Smooth muscle cell (in vitro differentiated cells): Measurements from ENCODE around the gene HS2ST1. TPM values are rescaled to one million over a fixed set of nuclear protein-coding genes. Genes with fewer than 3 reads are reported as not detected.
A peak's percentile ranks its signal among the peaks of the same experiment; 100 is the strongest.

Source experiments
- DNase-seq: peaks from one replicate; lab custom pipeline; 2025; ENCODE audit not compliant: unreplicated experiment; lab: John Stamatoyannopoulos, UW
- H2AFZ ChIP-seq: fragments of 200-600 bp; sonication (generic); 2 replicates; pipeline ENCODE4 v1.6.0; 2016; ENCODE audit warnings: antibody characterized with exemption, low read depth, mild to moderate bottlenecking
- H3F3A ChIP-seq: fragments of 200-600 bp; sonication (generic); 2 replicates; pipeline ENCODE4 v1.6.0; 2017; ENCODE audit warnings: antibody characterized with exemption, low read depth
- H3K27ac ChIP-seq: fragments of 200-600 bp; sonication (generic); 2 replicates; pipeline ENCODE4 v1.5.1; 2016; ENCODE audit warnings: low read depth, mild to moderate bottlenecking
- H3K27me3 ChIP-seq: fragments of 200-600 bp; sonication (generic); 2 replicates; pipeline ENCODE4 v1.6.1; 2016; ENCODE audit warnings: low read depth, mild to moderate bottlenecking
- H3K36me3 ChIP-seq: fragments of 200-600 bp; sonication (generic); 2 replicates; pipeline ENCODE4 v1.5.1; 2016; ENCODE audit warnings: low read depth
- H3K4me1 ChIP-seq: fragments of 200-600 bp; sonication (generic); 2 replicates; pipeline ENCODE4 v1.5.1; 2016; ENCODE audit warnings: low read depth
- H3K4me2 ChIP-seq: fragments of 200-600 bp; sonication (generic); 2 replicates; pipeline ENCODE4 v1.6.0; 2016; ENCODE audit warnings: mild to moderate bottlenecking
- H3K4me3 ChIP-seq: fragments of 200-600 bp; sonication (generic); 2 replicates; pipeline ENCODE4 v1.5.1; 2016; ENCODE audit warnings: mild to moderate bottlenecking
- H3K79me2 ChIP-seq: fragments of 200-600 bp; sonication (generic); 2 replicates; pipeline ENCODE4 v1.6.0; 2016; ENCODE audit warnings: low read depth, mild to moderate bottlenecking
- H3K9ac ChIP-seq: fragments of 200-600 bp; sonication (generic); 2 replicates; pipeline ENCODE4 v1.6.0; 2016; ENCODE audit warnings: low read depth
- H3K9me3 ChIP-seq: fragments of 200-600 bp; sonication (generic); replicated peaks from 2 replicates; pipeline ENCODE4 v1.5.1; 2016; ENCODE audit warnings: low read depth
- H4K20me1 ChIP-seq: fragments of 200-600 bp; sonication (generic); 2 replicates; pipeline ENCODE4 v1.6.0; 2016; ENCODE audit warnings: low read depth
- WGBS: methylation state at CpG from one replicate; pipeline ENCODE4 v1.1.7; 2016; ENCODE audit warnings: low lambda C conversion rate; 5-methylcytosine and 5-hydroxymethylcytosine counted together
- polyA plus RNA-seq: library from polyadenylated mRNA; unstranded; fragments of >200 nt; fragmentation: Nextera tagmentation; extraction: Ambion mirVana; gene quantifications from 2 replicates; pipeline ENCODE4 v1.2.1, GENCODE V29; 2016
- total RNA-seq: library from RNA; depleted of rRNA; stranded (reverse); fragments of >200 nt; gene quantifications from 2 replicates; pipeline ENCODE4 v1.2.3, GENCODE V29; 2014
- TF ChIP-seq, protein P1 (sequence below): fragments of 200-600 bp; sonication (generic); IDR thresholded peaks from 2 replicates; pipeline ENCODE4 v1.5.1; 2017; ENCODE audit warnings: borderline replicate concordance, mild to moderate bottlenecking, antibody characterized with exemption; ENCODE audit not compliant: insufficient read depth, poor library complexity, severe bottlenecking

HS2ST1 gene
- total and polyA plus RNA-seq, 2 experiments from 2014 or later: 14.6 to 35.6 TPM

DNA sequence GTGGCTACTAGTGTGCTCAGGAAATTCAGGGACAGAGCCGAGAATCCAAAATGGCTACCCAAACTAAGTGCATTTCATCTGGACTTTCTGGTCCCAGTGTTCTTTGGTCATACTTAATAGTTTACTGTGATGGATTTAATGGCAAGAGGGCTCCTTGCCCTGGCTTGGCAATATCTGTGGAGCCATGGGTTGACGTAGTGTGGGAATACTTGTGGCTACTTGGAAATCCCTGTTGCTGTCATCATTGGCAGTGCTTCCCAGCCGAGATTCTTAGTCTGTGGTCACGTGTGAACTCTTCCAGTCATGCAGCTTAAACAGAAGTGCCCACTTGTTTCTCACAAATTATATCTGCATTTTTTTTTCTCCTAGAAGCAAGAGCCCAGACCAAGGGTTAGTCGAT, 198.9 kb downstream of the HS2ST1 start:
- no peaks in the 10 kb centered on the region for H4K20me1 ChIP-seq
- peak overlapping the region; percentile 6 for H2AFZ ChIP-seq
- H3K27ac ChIP-seq: peak overlapping the region; percentile 95
- H3K27me3 ChIP-seq: no peaks in the 10 kb centered on the region
- peak overlapping the region; percentile 66 for H3K4me2 ChIP-seq
- H3K4me1 ChIP-seq: peaks cover 6% of the 10 kb centered on the region
- H3K79me2 ChIP-seq: no peaks in the 10 kb centered on the region
- H3K9ac ChIP-seq: peak overlapping the region; percentile 54
- H3K36me3 ChIP-seq: no peaks in the 10 kb centered on the region
- TF ChIP-seq, protein P1, sequence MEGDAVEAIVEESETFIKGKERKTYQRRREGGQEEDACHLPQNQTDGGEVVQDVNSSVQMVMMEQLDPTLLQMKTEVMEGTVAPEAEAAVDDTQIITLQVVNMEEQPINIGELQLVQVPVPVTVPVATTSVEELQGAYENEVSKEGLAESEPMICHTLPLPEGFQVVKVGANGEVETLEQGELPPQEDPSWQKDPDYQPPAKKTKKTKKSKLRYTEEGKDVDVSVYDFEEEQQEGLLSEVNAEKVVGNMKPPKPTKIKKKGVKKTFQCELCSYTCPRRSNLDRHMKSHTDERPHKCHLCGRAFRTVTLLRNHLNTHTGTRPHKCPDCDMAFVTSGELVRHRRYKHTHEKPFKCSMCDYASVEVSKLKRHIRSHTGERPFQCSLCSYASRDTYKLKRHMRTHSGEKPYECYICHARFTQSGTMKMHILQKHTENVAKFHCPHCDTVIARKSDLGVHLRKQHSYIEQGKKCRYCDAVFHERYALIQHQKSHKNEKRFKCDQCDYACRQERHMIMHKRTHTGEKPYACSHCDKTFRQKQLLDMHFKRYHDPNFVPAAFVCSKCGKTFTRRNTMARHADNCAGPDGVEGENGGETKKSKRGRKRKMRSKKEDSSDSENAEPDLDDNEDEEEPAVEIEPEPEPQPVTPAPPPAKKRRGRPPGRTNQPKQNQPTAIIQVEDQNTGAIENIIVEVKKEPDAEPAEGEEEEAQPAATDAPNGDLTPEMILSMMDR: no peak
- DNase-seq: peak; percentile 10
- no peaks in the 10 kb centered on the region for H3F3A ChIP-seq
- no peak overlapping the region for H3K4me3 ChIP-seq
- H3K9me3 ChIP-seq: no peaks in the 10 kb centered on the region
- WGBS: 40% methylated on average over 5 of the region's 5 CpGs

DNA sequence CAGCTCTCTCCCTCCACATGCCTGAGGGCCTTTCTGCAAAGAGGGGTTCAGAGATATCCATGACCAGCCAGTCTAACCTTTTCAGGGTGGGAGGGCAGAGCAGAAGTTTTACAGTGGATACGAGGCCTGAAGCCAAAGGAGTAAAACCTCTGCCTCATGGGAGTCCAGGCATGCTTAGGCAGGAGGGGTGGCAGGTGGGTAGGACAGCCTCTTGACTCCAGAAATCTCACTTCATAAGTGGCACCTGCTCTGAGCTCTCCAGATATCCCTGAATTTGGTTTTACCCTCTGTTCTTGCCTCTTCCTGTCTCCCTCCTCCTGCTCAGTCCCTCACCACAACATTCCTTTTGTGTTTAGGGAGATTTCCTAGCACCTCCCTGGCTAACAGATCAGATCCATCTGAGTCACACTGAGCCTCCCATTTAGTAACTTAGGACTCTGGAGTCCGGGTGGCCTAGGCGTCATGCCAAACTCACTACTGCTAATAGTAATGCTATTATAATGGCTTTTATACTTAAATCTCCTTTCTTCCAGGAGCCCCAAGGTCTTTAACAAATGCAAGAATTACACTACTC, 201.0 kb downstream of the HS2ST1 start:
- H2AFZ ChIP-seq: no peak overlapping the region
- H3F3A ChIP-seq: no peaks in the 10 kb centered on the region
- no peaks in the 10 kb centered on the region for H3K36me3 ChIP-seq
- TF ChIP-seq, protein P1: no peak
- H3K4me2 ChIP-seq: peak overlapping the region; percentile 34
- no peak for DNase-seq
- no peaks in the 10 kb centered on the region for H3K27me3 ChIP-seq
- H3K4me3 ChIP-seq: no peak overlapping the region
- H4K20me1 ChIP-seq: no peaks in the 10 kb centered on the region
- no peak overlapping the region for H3K9ac ChIP-seq
- H3K4me1 ChIP-seq: peaks cover 6% of the 10 kb centered on the region
- no peaks in the 10 kb centered on the region for H3K79me2 ChIP-seq
- no peaks in the 10 kb centered on the region for H3K9me3 ChIP-seq
- WGBS: 62% methylated on average over 3 of the region's 3 CpGs
- H3K27ac ChIP-seq: peak overlapping the region; percentile 30

DNA sequence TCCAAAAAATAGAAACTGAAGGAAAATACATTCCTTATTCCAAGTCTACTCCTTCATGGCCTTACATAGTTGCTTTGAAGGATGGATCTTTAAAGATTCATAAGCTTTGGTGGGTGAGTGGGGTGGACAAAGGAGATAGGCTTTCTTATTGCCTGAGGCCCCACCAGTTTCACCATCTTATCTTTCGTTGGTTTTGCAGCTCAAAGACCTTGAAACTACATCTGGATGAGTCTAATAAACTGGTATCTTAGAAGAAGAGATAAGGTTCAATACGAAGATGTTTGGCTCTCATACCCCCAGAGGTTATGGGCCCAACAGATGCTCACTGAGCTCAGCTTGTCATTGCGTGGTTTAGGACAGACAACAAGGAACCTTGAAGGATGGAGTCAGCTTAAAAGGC, 201.5 kb downstream of the HS2ST1 start:
- WGBS: 29% methylated on average over 3 of the region's 3 CpGs
- TF ChIP-seq, protein P1: no peak

DNA sequence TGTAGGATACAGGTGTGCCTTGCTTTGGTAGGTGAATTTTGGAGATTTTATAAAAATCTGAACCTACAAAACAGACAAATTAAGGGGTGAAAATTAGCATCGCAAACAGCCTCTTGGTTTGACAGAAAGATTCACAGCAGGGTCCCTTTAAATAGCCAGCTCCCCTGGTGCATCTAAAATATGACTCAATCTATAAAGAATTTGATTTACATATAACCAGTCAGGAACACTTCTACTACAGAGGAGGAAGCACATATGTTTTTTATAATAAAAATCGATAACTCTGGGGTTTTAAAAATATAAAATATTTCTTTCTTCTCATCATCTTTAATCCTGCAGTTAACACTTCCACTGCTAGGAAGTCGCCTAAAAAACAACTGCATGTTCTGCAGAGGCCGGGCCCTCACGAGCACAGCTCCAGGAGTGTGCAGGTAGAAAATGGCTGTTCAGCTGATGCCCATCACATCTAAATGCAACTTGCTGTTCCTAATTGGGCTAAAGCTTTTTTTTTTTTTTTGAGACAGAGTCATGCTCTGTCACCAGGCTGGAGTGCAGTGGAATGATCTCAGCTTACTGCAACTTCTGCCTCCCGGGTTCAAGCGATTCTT, 203.4 kb downstream of the HS2ST1 start:
- TF ChIP-seq, protein P1: no peak
- H2AFZ ChIP-seq: no peak overlapping the region
- no peaks in the 10 kb centered on the region for H3K36me3 ChIP-seq
- H3K4me2 ChIP-seq: no peak overlapping the region
- no peak overlapping the region for H3K9ac ChIP-seq
- H3K4me1 ChIP-seq: peaks cover 6% of the 10 kb centered on the region
- DNase-seq: no peak
- H3K4me3 ChIP-seq: no peak overlapping the region
- no peaks in the 10 kb centered on the region for H3F3A ChIP-seq
- no peaks in the 10 kb centered on the region for H3K9me3 ChIP-seq
- no peaks in the 10 kb centered on the region for H3K79me2 ChIP-seq
- H4K20me1 ChIP-seq: no peaks in the 10 kb centered on the region
- H3K27ac ChIP-seq: no peak overlapping the region
- WGBS: 89% methylated on average over 7 of the region's 7 CpGs
- no peaks in the 10 kb centered on the region for H3K27me3 ChIP-seq

More for the DNA sequence above, 201.5 kb downstream of the HS2ST1 start:
- H3K4me1 ChIP-seq: peaks cover 6% of the 10 kb centered on the region
- H3K4me3 ChIP-seq: no peak overlapping the region
- peak overlapping the region; percentile 34 for H3K4me2 ChIP-seq
- H2AFZ ChIP-seq: no peak overlapping the region
- H3F3A ChIP-seq: no peaks in the 10 kb centered on the region
- no peaks in the 10 kb centered on the region for H4K20me1 ChIP-seq
- peak overlapping the region; percentile 30 for H3K27ac ChIP-seq
- H3K27me3 ChIP-seq: no peaks in the 10 kb centered on the region
- no peaks in the 10 kb centered on the region for H3K9me3 ChIP-seq
- DNase-seq: no peak
- H3K9ac ChIP-seq: no peak overlapping the region
- no peaks in the 10 kb centered on the region for H3K36me3 ChIP-seq
- no peaks in the 10 kb centered on the region for H3K79me2 ChIP-seq
